Hepatocyte (in vitro differentiated cells): ENCODE results near the gene RPP25.

ENCODE experiments used
- EZH2phosphoT487 ChIP-seq: fragments of 200-600 bp; sonication (generic); IDR thresholded peaks from one replicate; pipeline ENCODE4 v1.6.1; 2018; ENCODE audit warnings: antibody characterized with exemption, mild to moderate bottlenecking, low read depth, moderate library complexity; ENCODE audit not compliant: unreplicated experiment, severe bottlenecking
- TF ChIP-seq, protein P1 (sequence below): fragments of 200-600 bp; sonication (generic); IDR thresholded peaks from 2 replicates; pipeline ENCODE4 v1.5.1; 2016; ENCODE audit warnings: antibody characterized with exemption, mild to moderate bottlenecking; ENCODE audit not compliant: poor library complexity

DNA sequence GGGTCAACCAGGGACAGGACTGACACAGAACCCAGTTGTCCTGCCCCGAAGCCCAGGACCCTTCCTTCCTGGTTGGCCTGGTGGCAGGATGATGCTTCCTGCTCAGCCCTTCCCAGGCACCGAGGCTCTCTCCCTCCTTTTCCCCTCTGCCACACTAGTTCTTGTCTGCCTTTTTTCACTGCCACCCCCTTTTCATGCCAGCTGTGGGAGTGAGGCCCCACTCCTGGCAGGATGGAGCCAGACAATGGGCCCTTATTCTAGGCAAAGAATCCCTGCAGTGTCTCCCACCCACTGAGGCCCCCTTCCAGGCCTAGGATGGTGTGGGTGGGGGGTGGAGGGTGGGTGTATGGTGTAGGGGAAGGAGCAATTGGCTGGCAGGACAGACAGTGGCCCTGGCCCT lies 37.7 kb upstream of the RPP25 start:
- TF ChIP-seq, protein P1, sequence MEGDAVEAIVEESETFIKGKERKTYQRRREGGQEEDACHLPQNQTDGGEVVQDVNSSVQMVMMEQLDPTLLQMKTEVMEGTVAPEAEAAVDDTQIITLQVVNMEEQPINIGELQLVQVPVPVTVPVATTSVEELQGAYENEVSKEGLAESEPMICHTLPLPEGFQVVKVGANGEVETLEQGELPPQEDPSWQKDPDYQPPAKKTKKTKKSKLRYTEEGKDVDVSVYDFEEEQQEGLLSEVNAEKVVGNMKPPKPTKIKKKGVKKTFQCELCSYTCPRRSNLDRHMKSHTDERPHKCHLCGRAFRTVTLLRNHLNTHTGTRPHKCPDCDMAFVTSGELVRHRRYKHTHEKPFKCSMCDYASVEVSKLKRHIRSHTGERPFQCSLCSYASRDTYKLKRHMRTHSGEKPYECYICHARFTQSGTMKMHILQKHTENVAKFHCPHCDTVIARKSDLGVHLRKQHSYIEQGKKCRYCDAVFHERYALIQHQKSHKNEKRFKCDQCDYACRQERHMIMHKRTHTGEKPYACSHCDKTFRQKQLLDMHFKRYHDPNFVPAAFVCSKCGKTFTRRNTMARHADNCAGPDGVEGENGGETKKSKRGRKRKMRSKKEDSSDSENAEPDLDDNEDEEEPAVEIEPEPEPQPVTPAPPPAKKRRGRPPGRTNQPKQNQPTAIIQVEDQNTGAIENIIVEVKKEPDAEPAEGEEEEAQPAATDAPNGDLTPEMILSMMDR: no peak
- no peak for TF ChIP-seq EZH2phosphoT487
